ENCODE data around the gene ACSBG1.

DNA sequence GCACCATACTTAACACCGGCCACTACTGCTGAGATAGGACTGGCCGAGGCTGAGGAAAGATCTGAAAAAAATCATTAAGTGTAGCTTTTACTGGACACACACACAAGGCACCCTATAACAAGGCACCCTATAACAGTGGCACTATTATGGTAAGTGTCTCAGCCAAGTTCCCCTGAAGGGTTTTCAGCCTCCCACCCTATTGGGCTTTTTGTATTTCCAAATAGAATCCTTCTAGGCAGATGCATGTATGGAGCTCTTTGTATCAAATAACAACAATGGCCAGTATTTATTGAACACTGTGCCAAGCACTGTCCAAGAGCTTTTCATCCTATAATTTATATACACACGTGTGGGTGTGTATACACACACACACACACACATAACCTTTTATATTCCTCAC lies 23.3 kb upstream of the ACSBG1 start:
- no peak for TF ChIP-seq CTCF (IDR thresholded peaks at IDR 0.05)
- TF ChIP-seq POLR2A (IDR thresholded peaks at IDR 0.05): no peak
- TF ChIP-seq POLR2AphosphoS5 (IDR thresholded peaks at IDR 0.05): no peak

Data from transverse colon (tissue), 4 donors.